B cell (primary cell): ENCODE data around the gene NRIP2. TPM values are rescaled to one million over a fixed set of nuclear protein-coding genes. Genes with fewer than 3 reads are reported as not detected.

Experiments
- ATAC-seq: fragments of 200-7000 bp; cut with Tn5 transposase; one replicate; pipeline ENCODE4 v1.10.0; 2021; ENCODE audit warnings: low read depth, mild to moderate bottlenecking, moderate number of reproducible peaks, moderate library complexity
- CTCF ChIA-PET: fragments of 350-600 bp; sonication (Branson Sonifier 250); formaldehyde crosslinking; loops from one replicate; lab custom pipeline; 2021; ENCODE audit warnings: antibody characterized with exemption, inconsistent platforms; lab: Charles Lee
- POLR2A ChIA-PET: fragments of 350-600 bp; sonication (Branson Sonifier 250); formaldehyde crosslinking; loops from one replicate; lab custom pipeline; 2021; ENCODE audit warnings: antibody characterized with exemption; lab: Charles Lee
- DNase-seq: peaks from one replicate; pipeline ENCODE4 v3.0.0; 2013
- H2AFZ ChIP-seq: 2 replicates; pipeline ENCODE4 v1.6.1; 2012; ENCODE audit warnings: mild to moderate bottlenecking, low read depth, low read length; ENCODE audit not compliant: insufficient read depth, poor library complexity, severe bottlenecking
- H3K27ac ChIP-seq, 2 donors: 1 replicate in 1 of 2; 2 replicates in 1 of 2; pipeline ENCODE4 v1.5.1; 2012 to 2013; ENCODE audit warnings: low read length in 2 of 2, mild to moderate bottlenecking in 2 of 2, moderate library complexity in 1 of 2
- H3K27me3 ChIP-seq, 4 experiments: fragments of 200-600 bp in 1 of 4; sonication (generic) in 1 of 4; replicated peaks in 1 of 4; 1 replicate in 2 of 4; 2 replicates in 2 of 4; pipeline versions ENCODE4 v1.6.1 to v1.7.0; 2013 to 2016; ENCODE audit warnings: low read length in 3 of 4, mild to moderate bottlenecking in 2 of 4, mixed read lengths in 1 of 4, moderate library complexity in 1 of 4; ENCODE audit not compliant: insufficient read depth in 4 of 4, control insufficient read depth in 3 of 4; ENCODE audit errors: control extremely low read depth in 1 of 4
- H3K36me3 ChIP-seq, 2 experiments: replicated peaks in 1 of 2; 1 replicate in 1 of 2; 2 replicates in 1 of 2; pipeline versions ENCODE4 v1.6.1 to v1.7.1; 2013; ENCODE audit warnings: low read length in 1 of 2; ENCODE audit not compliant: insufficient read depth in 2 of 2, control insufficient read depth in 1 of 2; ENCODE audit errors: control extremely low read depth in 1 of 2, extremely low read depth in 1 of 2
- H3K4me1 ChIP-seq, 2 donors: fragments of 200-600 bp in 1 of 2; sonication (generic) in 1 of 2; 1 replicate in 1 of 2; 2 replicates in 1 of 2; pipeline versions ENCODE4 v1.5.1 to v1.6.1; 2013 to 2017; ENCODE audit warnings: low read length in 2 of 2; ENCODE audit not compliant: control insufficient read depth in 2 of 2, insufficient read depth in 2 of 2
- H3K4me2 ChIP-seq: replicated peaks from 2 replicates; pipeline ENCODE3; 2012; ENCODE audit warnings: mild to moderate bottlenecking, low read depth, low read length; ENCODE audit not compliant: poor library complexity, severe bottlenecking
- H3K4me3 ChIP-seq, 5 experiments: fragments of 200-600 bp in 1 of 5; sonication (generic) in 1 of 5; 1 replicate in 3 of 5; 2 replicates in 2 of 5; pipeline versions ENCODE4 v1.5.1 to v1.7.0; 2011 to 2016; ENCODE audit warnings: low read length in 4 of 5, mild to moderate bottlenecking in 4 of 5, low read depth in 2 of 5, control low read depth in 1 of 5, moderate library complexity in 1 of 5; ENCODE audit not compliant: insufficient read depth in 1 of 5; ENCODE audit errors: control extremely low read depth in 1 of 5, extremely low read depth in 1 of 5
- H3K79me2 ChIP-seq: fragments of 200-600 bp; sonication (generic); one replicate; pipeline ENCODE4 v1.6.0; 2016; ENCODE audit warnings: low read length; ENCODE audit not compliant: control insufficient read depth, insufficient read depth
- H3K9ac ChIP-seq: fragments of 200-600 bp; sonication (generic); 2 replicates; pipeline ENCODE4 v1.6.1; 2017; ENCODE audit warnings: mild to moderate bottlenecking, low read length, moderate library complexity
- H3K9me3 ChIP-seq, 3 donors: one replicate each; pipeline versions ENCODE4 v1.6.1 to v1.7.1; 2013; ENCODE audit warnings: low read length in 2 of 3; ENCODE audit not compliant: control insufficient read depth in 2 of 3, insufficient read depth in 1 of 3; ENCODE audit errors: control extremely low read depth in 1 of 3
- H4K20me1 ChIP-seq: 2 replicates; pipeline ENCODE4 v1.6.0; 2012; ENCODE audit warnings: mild to moderate bottlenecking, low read length; ENCODE audit not compliant: insufficient read depth, control insufficient read depth, poor library complexity, severe bottlenecking
- H3K27ac Mint-ChIP-seq: one replicate; pipeline ENCODE4 v1.8.0; 2021; ENCODE audit warnings: mixed read lengths
- H3K27me3 Mint-ChIP-seq: one replicate; pipeline ENCODE4 v1.8.0; 2021; ENCODE audit warnings: mixed read lengths
- H3K4me1 Mint-ChIP-seq: one replicate; pipeline ENCODE4 v1.8.0; 2021; ENCODE audit warnings: mixed read lengths
- H3K4me3 Mint-ChIP-seq: one replicate; pipeline ENCODE4 v1.8.0; 2021; ENCODE audit warnings: mixed read lengths
- H3K9me3 Mint-ChIP-seq: one replicate; pipeline ENCODE4 v1.8.0; 2022; ENCODE audit warnings: mixed read lengths; ENCODE audit not compliant: insufficient read depth
- EZH2 ChIP-seq: IDR thresholded peaks from 2 replicates; pipeline ENCODE4 v1.6.1; 2012; ENCODE audit warnings: borderline replicate concordance, low read depth, mild to moderate bottlenecking, moderate library complexity, low read length; ENCODE audit not compliant: insufficient read depth, poor library complexity, severe bottlenecking
- WGBS: methylation state at CpG from one replicate; pipeline ENCODE4 v1.1.5; 2013; ENCODE audit warnings: missing lambda C conversion rate; ENCODE audit not compliant: insufficient coverage; 5-methylcytosine and 5-hydroxymethylcytosine counted together
- intact Hi-C: fragments of 100-400 bp; cut with micrococcal nuclease; formaldehyde crosslinking; loops from one replicate; pipeline ENCODE4 v1.10.0; 2022
- polyA plus RNA-seq: library from polyadenylated mRNA; depleted of rRNA; stranded (reverse); fragments of >200 nt; gene quantifications from 2 replicates; pipeline ENCODE4 v1.2.3, GENCODE V29; 2012
- total RNA-seq, 2 donors: library from RNA; stranded (reverse); fragments of 120-200 nt in 1 of 2; gene quantifications; 1 replicate in 1 of 2; 2 replicates in 1 of 2; pipeline versions ENCODE4 v1.2.3 to v1.2.4, GENCODE V29; 2013 to 2022

The NRIP2 gene
- total and polyA plus RNA-seq, 2 donors (not counting 1 experiment from before 2014, with no cell fraction given): not detected

DNA sequence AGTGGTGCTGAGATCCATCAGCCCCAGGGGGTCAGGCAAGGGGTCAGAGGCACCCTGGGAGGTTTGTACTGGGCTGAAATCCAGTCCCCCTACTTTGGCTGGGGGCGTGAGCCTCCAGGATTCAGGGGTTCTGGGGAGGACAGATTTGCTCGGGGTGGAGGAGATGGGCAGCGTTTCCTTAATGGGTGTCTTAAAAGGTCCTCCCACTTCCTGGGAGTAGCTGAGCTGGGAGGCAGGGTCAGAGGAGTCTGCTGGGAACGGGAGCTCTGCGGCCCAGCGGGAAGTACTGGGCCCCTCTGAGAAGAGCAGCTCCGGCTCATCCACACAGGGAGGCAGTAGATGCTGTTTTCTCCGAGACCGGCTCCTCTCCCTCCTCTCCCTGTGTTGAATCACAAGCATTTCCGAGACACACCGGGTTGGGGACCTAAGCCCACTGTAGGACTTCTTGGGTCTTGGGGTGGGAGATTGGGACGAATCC, 24.1 kb upstream of the NRIP2 start:
- Histone ChIP-seq H3K9ac (no peak overlapping the region), H2AFZ (no peak overlapping the region), H3K27me3 (no peaks in the 10 kb centered on the region), H3K4me1 (no peaks in the 10 kb centered on the region), H3K9me3 (no peaks in the 10 kb centered on the region), H3K36me3 (peaks cover 0 to 10% of the 10 kb centered on the region in 2 experiments), H3K4me3 (no peak overlapping the region), H4K20me1 (no peaks in the 10 kb centered on the region), H3K79me2 (no peaks in the 10 kb centered on the region), H3K4me2 (no peak overlapping the region), H3K27ac (no peak overlapping the region)
- Mint-ChIP-seq H3K4me3 (no peak overlapping the region), H3K27ac (no peak overlapping the region), H3K4me1 (no peaks in the 10 kb centered on the region), H3K27me3 (no peaks in the 10 kb centered on the region), H3K9me3 (no peaks in the 10 kb centered on the region)
- ATAC-seq (no peak), DNase-seq (no peak)
- 97% methylated on average over 9 of the region's 12 CpGs for WGBS
- ChIA-PET POLR2A (no interaction called here), CTCF (no interaction called here)
- intact Hi-C loops: loop anchor here (10.0 kb wide), 1 partner anchor 176 kb away; no protein-coding TSS in a partner anchor
- no peak for TF ChIP-seq EZH2

DNA sequence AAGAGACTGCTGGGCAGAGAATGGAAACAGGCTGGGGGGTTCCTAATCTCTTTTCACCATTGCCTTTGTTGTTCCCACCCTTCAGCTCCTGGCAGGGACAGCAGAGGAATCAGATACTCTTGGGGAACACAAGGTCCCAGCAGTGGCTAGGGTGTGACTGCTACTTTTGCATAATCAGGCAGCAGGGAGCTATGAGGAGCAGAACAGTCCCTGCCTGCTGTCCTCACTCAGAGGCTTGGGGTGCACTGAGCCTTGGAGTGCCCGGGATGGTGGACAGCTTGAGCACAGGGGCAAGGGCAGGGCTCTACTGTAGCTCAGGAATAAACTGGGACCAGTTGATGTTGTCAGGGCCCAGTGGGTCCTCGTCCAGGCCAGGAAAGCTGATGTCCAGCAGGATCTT, 23.5 kb upstream of the NRIP2 start:
- intact Hi-C loops: loop anchor here (10.0 kb wide), 1 partner anchor 176 kb away; no protein-coding TSS in a partner anchor

More for the DNA sequence above, 23.5 kb upstream of the NRIP2 start:
- Histone ChIP-seq H2AFZ (no peak overlapping the region), H3K4me1 (no peaks in the 10 kb centered on the region), H3K36me3 (peaks cover 0 to 10% of the 10 kb centered on the region in 2 experiments), H3K4me2 (no peak overlapping the region), H3K27me3 (no peaks in the 10 kb centered on the region), H3K4me3 (no peak overlapping the region), H3K27ac (no peak overlapping the region), H4K20me1 (no peaks in the 10 kb centered on the region), H3K9me3 (no peaks in the 10 kb centered on the region), H3K9ac (no peak overlapping the region), H3K79me2 (no peaks in the 10 kb centered on the region)
- CTCF ChIA-PET: no interaction called here
- DNase-seq (no peak), ATAC-seq (no peak)
- Mint-ChIP-seq H3K4me1 (no peaks in the 10 kb centered on the region), H3K9me3 (no peaks in the 10 kb centered on the region), H3K27me3 (no peaks in the 10 kb centered on the region), H3K27ac (no peak overlapping the region), H3K4me3 (no peak overlapping the region)
- WGBS: 100% methylated on average over 2 of the region's 2 CpGs
- POLR2A ChIA-PET: no interaction called here
- TF ChIP-seq EZH2: no peak
